HG02588 (cell line): Measurements from ENCODE around the gene RPN2.

Experiments used
- ATAC-seq: cut with Tn5 transposase; IDR thresholded peaks from one replicate; pipeline ENCODE4 v1.9.1; 2021; ENCODE audit warnings: mild to moderate bottlenecking, moderate library complexity; ENCODE audit not compliant: unreplicated experiment

Gene RPN2

DNA sequence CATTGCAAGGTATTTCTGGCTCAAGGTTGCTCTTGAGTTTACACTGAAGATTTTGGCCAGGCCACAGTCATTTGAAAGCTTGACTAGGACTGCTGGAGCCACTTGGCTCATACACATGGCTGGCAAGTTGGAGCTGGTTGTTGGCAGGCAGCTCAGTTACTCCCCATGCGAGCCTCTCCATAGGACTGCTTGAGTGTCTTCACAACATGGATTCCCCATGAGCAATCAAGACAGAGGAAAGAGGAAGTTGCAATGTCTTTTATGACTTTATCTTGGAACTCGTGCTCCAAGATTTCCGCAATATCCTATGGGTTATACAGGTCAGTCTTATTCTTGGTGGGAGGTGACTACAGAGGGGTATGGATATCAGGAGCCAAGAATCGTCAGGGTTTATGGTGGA, 109.0 kb downstream of the RPN2 start:
- ATAC-seq, result no peak

DNA sequence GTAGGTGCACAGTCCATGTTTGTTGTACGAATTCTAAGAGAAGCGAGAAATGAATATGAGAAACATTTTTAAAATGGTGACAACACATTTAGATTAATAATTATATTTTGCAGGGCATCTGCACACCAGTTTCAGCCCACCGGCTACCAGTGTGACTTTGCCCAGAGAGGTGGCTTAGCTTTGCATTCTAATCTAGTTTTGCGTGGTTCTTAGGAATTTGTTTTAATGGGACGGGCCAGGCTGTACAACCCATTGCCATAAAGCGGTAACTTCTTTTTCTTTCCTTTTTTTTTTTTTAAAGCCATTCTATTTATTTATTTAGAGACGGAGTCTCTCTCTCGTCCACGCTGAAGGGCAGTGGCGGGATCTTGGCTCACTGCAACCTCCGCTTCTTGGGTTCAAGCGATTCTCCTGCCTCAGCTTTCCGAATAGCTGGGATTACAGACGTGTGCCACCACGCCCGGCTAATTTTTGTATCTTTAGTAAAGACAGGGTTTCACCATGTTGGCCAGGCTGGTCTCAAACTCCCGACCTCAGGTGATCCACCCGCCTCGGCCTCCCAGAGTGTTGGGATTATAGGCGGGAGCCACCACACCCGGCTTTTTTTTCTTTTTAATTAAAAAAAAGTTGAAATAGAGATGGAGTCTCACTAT, 111.2 kb downstream of the RPN2 start:
- no peak for ATAC-seq
